Right ventricle myocardium superior (tissue), 1 donor: ENCODE data around the gene STAP1. TPM values are rescaled to one million over a fixed set of nuclear protein-coding genes. Genes with fewer than 3 reads are reported as not detected.
"Not testable (repeated sequence)": the region's sequence is repeated elsewhere in the genome, so short reads cannot be mapped to it uniquely, and the experiment has no call there.

Experiments
- ATAC-seq: fragments of 200-7000 bp; cut with Tn5 transposase; one replicate; pipeline ENCODE4 v1.9.1; 2020; ENCODE audit warnings: mild to moderate bottlenecking; ENCODE audit not compliant: poor library complexity
- DNase-seq: peaks from one replicate; pipeline ENCODE4 v3.0.0-alpha.2; 2020
- intact Hi-C: fragments of 100-400 bp; cut with DNase I; formaldehyde crosslinking; loops from one replicate; pipeline ENCODE4 v1.11.2; 2022
- total RNA-seq: library from RNA; stranded (reverse); fragmentation: NEBNext Ultra II Directional; extraction: Animal tissue kit (Norgen Biotek cat#: 25700); gene quantifications from one replicate; pipeline ENCODE4 v1.2.1, GENCODE V29; 2021
- donor health status: DM: no; HTN: yes; CAD: no; lungs with severe emphysema.

The STAP1 gene
- total RNA-seq, 1 donor from 2014 or later: not detected

GRCh38 chr4:67550857-67551256, 7.7 kb upstream of the STAP1 start:
- DNase-seq (no peak), ATAC-seq (no peak)
- intact Hi-C loops: no loop called here

GRCh38 chr4:67552146-67552792, 6.3 kb upstream of the STAP1 start:
- ATAC-seq, intact Hi-C loops: not testable (repeated sequence)

GRCh38 chr4:67554096-67554495, 4.4 kb upstream of the STAP1 start:
- ATAC-seq (no peak), DNase-seq (no peak)
- intact Hi-C loops: no loop called here

More at GRCh38 chr4:67552146-67552792, 6.3 kb upstream of the STAP1 start:
- not testable (repeated sequence) for DNase-seq

GRCh38 chr4:67555447-67555846, 3.1 kb upstream of the STAP1 start:
- intact Hi-C loops: no loop called here
- DNase-seq: no peak

GRCh38 chr4:67556436-67556835, 2.1 kb upstream of the STAP1 start:
- intact Hi-C loops: no loop called here
- DNase-seq: no peak
- no peak for ATAC-seq

More at GRCh38 chr4:67555447-67555846, 3.1 kb upstream of the STAP1 start:
- no peak for ATAC-seq

GRCh38 chr4:67565284-67565683, 6.8 kb downstream of the STAP1 start:
- intact Hi-C loops: no loop called here
- DNase-seq (no peak), ATAC-seq (no peak)

- ATAC-seq (no peak), DNase-seq (no peak)
- intact Hi-C loops: no loop called here
Measured at GRCh38 chr4:67566335-67566734, 7.8 kb downstream of the STAP1 start.

GRCh38 chr4:67568820-67569219, 10.3 kb downstream of the STAP1 start:
- intact Hi-C loops: no loop called here
- DNase-seq (no peak), ATAC-seq (no peak)

- ATAC-seq (no peak), DNase-seq (no peak)
- intact Hi-C loops: no loop called here
Measured at GRCh38 chr4:67570537-67570936, 12.0 kb downstream of the STAP1 start.

- intact Hi-C loops: no loop called here
Measured at GRCh38 chr4:67571975-67572374, 13.4 kb downstream of the STAP1 start.

GRCh38 chr4:67573193-67573592, 14.7 kb downstream of the STAP1 start:
- intact Hi-C loops: no loop called here
- ATAC-seq (no peak), DNase-seq (no peak)

More at GRCh38 chr4:67571975-67572374, 13.4 kb downstream of the STAP1 start:
- DNase-seq: no peak
- ATAC-seq: no peak

GRCh38 chr4:67575232-67576058, 16.9 kb downstream of the STAP1 start:
- no peak for ATAC-seq
- intact Hi-C loops: no loop called here

GRCh38 chr4:67576059-67576466, 17.5 kb downstream of the STAP1 start:
- intact Hi-C loops: no loop called here
- DNase-seq (no peak), ATAC-seq (no peak)

More at GRCh38 chr4:67575232-67576058, 16.9 kb downstream of the STAP1 start:
- no peak for DNase-seq

GRCh38 chr4:67576538-67576937, 18.0 kb downstream of the STAP1 start:
- DNase-seq (no peak), ATAC-seq (no peak)
- intact Hi-C loops: no loop called here

GRCh38 chr4:67580577-67580976, 22.1 kb downstream of the STAP1 start:
- DNase-seq (no peak), ATAC-seq (no peak)
- intact Hi-C loops: no loop called here

- intact Hi-C loops: no loop called here
- ATAC-seq: no peak
- DNase-seq: no peak
Measured at GRCh38 chr4:67581208-67581857, 22.8 kb downstream of the STAP1 start.

GRCh38 chr4:67581913-67582312, 23.4 kb downstream of the STAP1 start:
- ATAC-seq (no peak), DNase-seq (no peak)
- intact Hi-C loops: no loop called here

GRCh38 chr4:67584496-67584895, 26.0 kb downstream of the STAP1 start:
- no peak for DNase-seq
- ATAC-seq: no peak
- intact Hi-C loops: no loop called here

GRCh38 chr4:67587156-67587555, 28.6 kb downstream of the STAP1 start:
- intact Hi-C loops: no loop called here
- ATAC-seq (no peak), DNase-seq (no peak)

- intact Hi-C loops: no loop called here
- DNase-seq (no peak), ATAC-seq (peak; percentile 85)
Measured at GRCh38 chr4:67593741-67594175, 35.2 kb downstream of the STAP1 start.
